ENCODE data around the gene B4GALT4. TPM values are rescaled to one million over a fixed set of nuclear protein-coding genes. Genes with fewer than 3 reads are reported as not detected.
A peak's percentile ranks its signal among the peaks of the same experiment; 100 is the strongest.
"Not testable (repeated sequence)": the region's sequence is repeated elsewhere in the genome, so short reads cannot be mapped to it uniquely, and the experiment has no call there.

The B4GALT4 gene
- 10 to 100 TPM; 10.9 to 11.6 TPM for total RNA-seq

GRCh38 chr3:119240591-119241434, at the start of gene B4GALT4:
B4GALT4 (minus strand) TSS chr3:119240878; CDS start chr3:119230099, 10,779 bp downstream.
- Mint-ChIP-seq H3K4me1 (peaks cover 40% of the 10 kb centered on the region), H3K9me3 (no peaks in the 10 kb centered on the region), H3K27me3 (no peaks in the 10 kb centered on the region), H3K27ac (peak within 1 kb of the TSS; percentile 78), H3K4me3 (peak within 1 kb of the TSS; percentile 79), H3K36me3 (ENCODE audit: low read depth) (peaks cover 13% of the 10 kb centered on the region)
- CTCF ChIA-PET: interaction anchor here (0.6 to 2.8 kb wide), 48 partner anchors 8 to 455 kb away, joined by 3 to 59 read pairs (median 4); partner anchors contain the start of genes ARHGAP31, IGSF11, TEX55 and TIMMDC1
- POLR2A ChIA-PET: interaction anchor here (0.6 to 1.7 kb wide), 15 partner anchors 10 to 852 kb away, joined by 3 to 11 read pairs (median 5); partner anchors contain the start of genes ARHGAP31 and TMEM39A
- DNase-seq: peak; percentile 79

GRCh38 chr3:119289404-119289770, 48.7 kb upstream of the B4GALT4 start:
- H3K9me3 Mint-ChIP-seq: peaks cover 18% of the 10 kb centered on the region
- H3K4me3 Mint-ChIP-seq: no peak overlapping the region
- peaks cover 18% of the 10 kb centered on the region for H3K4me1 Mint-ChIP-seq
- ChIA-PET POLR2A (no interaction called here), CTCF (no interaction called here)
- DNase-seq: no peak
- peaks cover 43% of the 10 kb centered on the region for H3K27me3 Mint-ChIP-seq
- no peak overlapping the region for H3K27ac Mint-ChIP-seq
- H3K36me3 Mint-ChIP-seq (ENCODE audit: low read depth): peaks cover 17% of the 10 kb centered on the region

GRCh38 chr3:119288669-119289403, 48.2 kb upstream of the B4GALT4 start:
- Mint-ChIP-seq H3K4me1 (peaks cover 15% of the 10 kb centered on the region), H3K36me3 (ENCODE audit: low read depth) (peaks cover 18% of the 10 kb centered on the region), H3K9me3 (peaks cover 21% of the 10 kb centered on the region), H3K27me3 (peaks cover 44% of the 10 kb centered on the region), H3K27ac (no peak overlapping the region), H3K4me3 (no peak overlapping the region)
- DNase-seq: no peak
- ChIA-PET CTCF (no interaction called here), POLR2A (no interaction called here)

GRCh38 chr3:119279584-119280243, 39.0 kb upstream of the B4GALT4 start:
- H3K36me3 Mint-ChIP-seq (ENCODE audit: low read depth): peaks cover 14% of the 10 kb centered on the region
- POLR2A ChIA-PET: interaction anchor here (1.8 kb wide), 1 partner anchor 15 kb away, joined by 4 read pairs; the partner anchor contains the start of gene ARHGAP31

GRCh38 chr3:119279101-119279554, 38.5 kb upstream of the B4GALT4 start:
- no peak for DNase-seq
- H3K9me3 Mint-ChIP-seq: peaks cover 20% of the 10 kb centered on the region
- H3K36me3 Mint-ChIP-seq (ENCODE audit: low read depth): peaks cover 13% of the 10 kb centered on the region
- POLR2A ChIA-PET: interaction anchor here (1.8 kb wide), 1 partner anchor 15 kb away, joined by 4 read pairs; the partner anchor contains the start of gene ARHGAP31
- CTCF ChIA-PET: no interaction called here
- H3K4me1 Mint-ChIP-seq: no peaks in the 10 kb centered on the region
- peaks cover 5% of the 10 kb centered on the region for H3K27me3 Mint-ChIP-seq
- H3K4me3 Mint-ChIP-seq: no peak overlapping the region
- H3K27ac Mint-ChIP-seq: no peak overlapping the region

More at GRCh38 chr3:119279584-119280243, 39.0 kb upstream of the B4GALT4 start:
- Mint-ChIP-seq H3K9me3 (peaks cover 20% of the 10 kb centered on the region), H3K4me3 (no peak overlapping the region), H3K4me1 (no peaks in the 10 kb centered on the region), H3K27me3 (peaks cover 6% of the 10 kb centered on the region), H3K27ac (no peak overlapping the region)
- no peak for DNase-seq
- CTCF ChIA-PET: no interaction called here

GRCh38 chr3:119276680-119277079, 36.0 kb upstream of the B4GALT4 start:
- Mint-ChIP-seq H3K4me1 (no peaks in the 10 kb centered on the region), H3K4me3 (no peak overlapping the region), H3K36me3 (ENCODE audit: low read depth) (no peaks in the 10 kb centered on the region), H3K9me3 (peaks cover 2% of the 10 kb centered on the region), H3K27ac (no peak overlapping the region), H3K27me3 (peaks cover 6% of the 10 kb centered on the region)
- no peak for DNase-seq
- CTCF ChIA-PET: interaction anchor here (1.3 to 3.1 kb wide), 2 partner anchors 76 to 404 kb away, joined by 6 to 11 read pairs; no protein-coding TSS in a partner anchor
- POLR2A ChIA-PET: interaction anchor here (1.6 kb wide), 1 partner anchor 46 kb away, joined by 4 read pairs; no protein-coding TSS in a partner anchor

GRCh38 chr3:119270212-119270611, 29.5 kb upstream of the B4GALT4 start:
- H3K9me3 Mint-ChIP-seq; POLR2A ChIA-PET; H3K4me3 Mint-ChIP-seq; CTCF ChIA-PET; H3K27ac Mint-ChIP-seq; DNase-seq; H3K4me1 Mint-ChIP-seq; H3K36me3 Mint-ChIP-seq (ENCODE audit: low read depth): not testable (repeated sequence)
- peaks cover 32% of the 10 kb centered on the region for H3K27me3 Mint-ChIP-seq

- DNase-seq: no peak
- Mint-ChIP-seq H3K36me3 (ENCODE audit: low read depth) (no peaks in the 10 kb centered on the region), H3K4me3 (no peak overlapping the region), H3K27me3 (peaks cover 2% of the 10 kb centered on the region), H3K4me1 (no peaks in the 10 kb centered on the region), H3K9me3 (no peaks in the 10 kb centered on the region), H3K27ac (no peak overlapping the region)
- POLR2A ChIA-PET: no interaction called here
- CTCF ChIA-PET: interaction anchor here (0.8 kb wide), 1 partner anchor 429 kb away, joined by 3 read pairs; no protein-coding TSS in a partner anchor
Measured at GRCh38 chr3:119261055-119261454, 20.4 kb upstream of the B4GALT4 start.

- no peak overlapping the region for H3K4me3 Mint-ChIP-seq
- ChIA-PET POLR2A (no interaction called here), CTCF (interaction anchor here (0.6 kb wide), 1 partner anchor 814 kb away, joined by 3 read pairs; no protein-coding TSS in a partner anchor)
- no peaks in the 10 kb centered on the region for H3K36me3 Mint-ChIP-seq (ENCODE audit: low read depth)
- H3K9me3 Mint-ChIP-seq: no peaks in the 10 kb centered on the region
- H3K27ac Mint-ChIP-seq: no peak overlapping the region
- DNase-seq: no peak
- H3K4me1 Mint-ChIP-seq: no peaks in the 10 kb centered on the region
- peaks cover 4% of the 10 kb centered on the region for H3K27me3 Mint-ChIP-seq
Measured at GRCh38 chr3:119259821-119260220, 19.1 kb upstream of the B4GALT4 start.

- no peak for DNase-seq
- Mint-ChIP-seq H3K4me1 (no peaks in the 10 kb centered on the region), H3K27ac (no peak overlapping the region), H3K36me3 (ENCODE audit: low read depth) (no peaks in the 10 kb centered on the region), H3K9me3 (no peaks in the 10 kb centered on the region), H3K27me3 (peaks cover 6% of the 10 kb centered on the region), H3K4me3 (no peak overlapping the region)
- ChIA-PET CTCF (interaction anchor here (2.7 kb wide), 1 partner anchor 18 kb away, joined by 9 read pairs; the partner anchor contains the start of gene B4GALT4), POLR2A (no interaction called here)
Measured at GRCh38 chr3:119258915-119259314, 18.2 kb upstream of the B4GALT4 start.

- POLR2A ChIA-PET: no interaction called here
Measured at GRCh38 chr3:119257654-119258410, 17.2 kb upstream of the B4GALT4 start.

GRCh38 chr3:119257111-119257510, 16.4 kb upstream of the B4GALT4 start:
- H3K4me3 Mint-ChIP-seq: no peak overlapping the region
- CTCF ChIA-PET: interaction anchor here (0.5 to 2.7 kb wide), 3 partner anchors 16 to 1172 kb away, joined by 3 to 9 read pairs (median 3); partner anchors contain the start of gene B4GALT4

More at GRCh38 chr3:119257654-119258410, 17.2 kb upstream of the B4GALT4 start:
- no peaks in the 10 kb centered on the region for H3K36me3 Mint-ChIP-seq (ENCODE audit: low read depth)
- H3K27me3 Mint-ChIP-seq: peaks cover 6% of the 10 kb centered on the region
- no peaks in the 10 kb centered on the region for H3K9me3 Mint-ChIP-seq
- no peak overlapping the region for H3K4me3 Mint-ChIP-seq
- DNase-seq: no peak
- no peak overlapping the region for H3K27ac Mint-ChIP-seq
- CTCF ChIA-PET: interaction anchor here (0.5 to 2.7 kb wide), 3 partner anchors 17 to 1173 kb away, joined by 3 to 9 read pairs (median 3); partner anchors contain the start of gene B4GALT4
- H3K4me1 Mint-ChIP-seq: no peaks in the 10 kb centered on the region

More at GRCh38 chr3:119257111-119257510, 16.4 kb upstream of the B4GALT4 start:
- Mint-ChIP-seq H3K36me3 (ENCODE audit: low read depth) (no peaks in the 10 kb centered on the region), H3K9me3 (no peaks in the 10 kb centered on the region), H3K27me3 (peaks cover 6% of the 10 kb centered on the region), H3K4me1 (no peaks in the 10 kb centered on the region), H3K27ac (no peak overlapping the region)
- no peak for DNase-seq
- POLR2A ChIA-PET: no interaction called here
